GM12878 (cell line): ENCODE data around the gene SP2. TPM values are rescaled to one million over a fixed set of nuclear protein-coding genes. Genes with fewer than 3 reads are reported as not detected.

Experiments
- CBFB ChIP-seq: IDR thresholded peaks from 2 replicates; pipeline ENCODE4 v1.6.1; 2016; ENCODE audit warnings: antibody characterized with exemption, low read depth
- CREB1 ChIP-seq: IDR thresholded peaks from 2 replicates; pipeline ENCODE4 v1.6.1; 2012; ENCODE audit warnings: low read depth, mild to moderate bottlenecking, inconsistent platforms
- DPF2 ChIP-seq: fragments of 450-650 bp; IDR thresholded peaks from 2 replicates; pipeline ENCODE4 v1.6.1; 2017; ENCODE audit warnings: mild to moderate bottlenecking
- HCFC1 ChIP-seq: fragments of 150-350 bp; IDR thresholded peaks from 2 replicates; pipeline ENCODE4 v1.6.1; 2014; ENCODE audit warnings: low read length
- IKZF1 ChIP-seq: fragments of 450-650 bp; conservative IDR thresholded peaks from 2 replicates; pipeline ENCODE4 v1.6.1; 2017; ENCODE audit warnings: antibody characterized with exemption, mild to moderate bottlenecking
- MLLT1 ChIP-seq: fragments of 450-650 bp; IDR thresholded peaks from 2 replicates; pipeline ENCODE4 v1.6.1; 2016; ENCODE audit warnings: mild to moderate bottlenecking
- MTA3 ChIP-seq: IDR thresholded peaks from 2 replicates; pipeline ENCODE4 v1.6.1; 2012; ENCODE audit warnings: low read length, inconsistent platforms, borderline replicate concordance
- NFXL1 ChIP-seq: fragments of 450-650 bp; IDR thresholded peaks from 2 replicates; pipeline ENCODE4 v1.6.1; 2017; ENCODE audit warnings: antibody characterized with exemption, mild to moderate bottlenecking, borderline replicate concordance
- NFYB ChIP-seq: IDR thresholded peaks from 2 replicates; pipeline ENCODE4 v1.6.1; 2011; ENCODE audit warnings: low read depth, mild to moderate bottlenecking, low read length, improper control_type of control experiment, moderate library complexity; ENCODE audit not compliant: insufficient read depth
- NR2C1 ChIP-seq: fragments of 450-650 bp; IDR thresholded peaks from 2 replicates; pipeline ENCODE4 v1.6.1; 2017; ENCODE audit warnings: antibody characterized with exemption, mild to moderate bottlenecking, moderate library complexity
- PKNOX1 ChIP-seq: fragments of 450-650 bp; IDR thresholded peaks from 2 replicates; pipeline ENCODE4 v1.6.1; 2016; ENCODE audit warnings: mild to moderate bottlenecking
- POU2F2 ChIP-seq: IDR thresholded peaks from 3 replicates; pipeline ENCODE4 v1.6.1; 2011; ENCODE audit warnings: low read depth, mild to moderate bottlenecking, low read length, borderline replicate concordance
- REST ChIP-seq: IDR thresholded peaks from 2 replicates; pipeline ENCODE4 v1.6.1; 2012; ENCODE audit warnings: mild to moderate bottlenecking, low read depth, low read length
- SIX5 ChIP-seq: IDR thresholded peaks from 2 replicates; pipeline ENCODE4 v1.6.1; 2011; ENCODE audit warnings: mild to moderate bottlenecking, low read depth, low read length, moderate library complexity; ENCODE audit not compliant: severe bottlenecking
- SKIL ChIP-seq: fragments of 450-650 bp; IDR thresholded peaks from 2 replicates; pipeline ENCODE4 v1.6.1; 2017; ENCODE audit warnings: mild to moderate bottlenecking, low read depth, inconsistent platforms; ENCODE audit not compliant: poor library complexity, severe bottlenecking
- SMAD5 ChIP-seq: IDR thresholded peaks from 2 replicates; pipeline ENCODE4 v1.6.1; 2016; ENCODE audit warnings: antibody characterized with exemption, low read depth
- SUPT20H ChIP-seq: IDR thresholded peaks from 2 replicates; pipeline ENCODE4 v1.6.1; 2011; ENCODE audit warnings: low read depth, mild to moderate bottlenecking, low read length, moderate library complexity, borderline replicate concordance; ENCODE audit not compliant: control insufficient read depth
- TAF1 ChIP-seq: IDR thresholded peaks from 2 replicates; pipeline ENCODE4 v1.6.1; 2011; ENCODE audit warnings: mild to moderate bottlenecking, low read depth, low read length, borderline replicate concordance
- USF1 ChIP-seq: IDR thresholded peaks from 2 replicates; pipeline ENCODE4 v1.6.1; 2011; ENCODE audit warnings: borderline replicate concordance, low read depth, mild to moderate bottlenecking, moderate library complexity, mixed read lengths, low read length; ENCODE audit not compliant: insufficient read depth; ENCODE audit errors: extremely low read length
- YBX1 ChIP-seq: fragments of 450-650 bp; IDR thresholded peaks from 2 replicates; pipeline ENCODE4 v1.6.1; 2016; ENCODE audit warnings: antibody characterized with exemption
- ZSCAN29 ChIP-seq: fragments of 450-650 bp; IDR thresholded peaks from 2 replicates; pipeline ENCODE4 v1.6.1; 2017; ENCODE audit warnings: mild to moderate bottlenecking, moderate library complexity
- polyA plus RNA-seq, 11 experiments: library from polyadenylated mRNA; depleted of rRNA in 4 of 11; unstranded in 6 of 11; stranded (reverse) in 5 of 11; fragments of >200 nt; fragmentation: Nextera tagmentation in 4 of 11; fragmentation: Illumina TruSeq in 1 of 11; extraction: Ambion mirVana in 4 of 11; extraction: Trizol in 1 of 11; gene quantifications; 1 replicate in 1 of 11; 2 replicates in 10 of 11; pipeline versions ENCODE4 v1.2.1 to v1.2.3, GENCODE V29; 2011 to 2016; ENCODE audit warnings: inconsistent platforms in 2 of 11, missing spikeins in 2 of 11, low read depth in 1 of 11
- total RNA-seq, 4 experiments: library from RNA; depleted of rRNA in 3 of 4; stranded (reverse); fragments of >200 nt in 3 of 4; fragmentation: Illumina TruSeq in 1 of 4; extraction: Trizol in 1 of 4; gene quantifications; 2 replicates each; pipeline versions ENCODE4 v1.2.1 to v1.2.3, GENCODE V29; 2013 to 2021

The SP2 gene
- total and polyA plus RNA-seq, 10 of the 15 experiments (the other 5 are each of a cell fraction or from before 2014, with no cell fraction given), result 1.2 to 19.1 (median 4.8) TPM

GRCh38 chr17:47941246-47942095 lies 45.4 kb downstream of the SP2 start, which contains the start of gene PNPO (continued):
- TF ChIP-seq PKNOX1 (peak; percentile 86), MTA3 (no peak), SKIL (peak; percentile 48), NFYB (peak; percentile 96), CREB1 (peak; percentile 64; the same call in 1 of the 2 replicates), YBX1 (no peak), DPF2 (no peak; the same call in 1 of the 2 replicates), CBFB (peak; percentile 88), SIX5 (no peak), HCFC1 (peak; percentile 4; the same call in 1 of the 2 replicates), REST (no peak), MLLT1 (peak; percentile 51), POU2F2 (no peak; the same call in 2 of the 3 replicates), NFXL1 (no peak), NR2C1 (no peak), ZSCAN29 (no peak), SUPT20H (no peak), SMAD5 (no peak), TAF1 (peak; percentile 32; the same call in 1 of the 2 replicates), IKZF1 (peak; percentile 59), USF1 (peak; percentile 84)
